GM21737 (cell line): ENCODE results near the gene TMEM187.
A peak's percentile ranks its signal among the peaks of the same experiment; 100 is the strongest.

Experiments
- ATAC-seq: cut with Tn5 transposase; IDR thresholded peaks from one replicate; pipeline ENCODE4 v1.9.1; 2021; ENCODE audit warnings: mild to moderate bottlenecking, moderate library complexity; ENCODE audit not compliant: unreplicated experiment

TMEM187 gene

GRCh38 chrX:153969904-153970356 is 2.6 kb upstream of the TMEM187 start:
- ATAC-seq, result no peak

GRCh38 chrX:153970357-153971123 is 2.0 kb upstream of the TMEM187 start:
- ATAC-seq, result peak; percentile 1

DNA sequence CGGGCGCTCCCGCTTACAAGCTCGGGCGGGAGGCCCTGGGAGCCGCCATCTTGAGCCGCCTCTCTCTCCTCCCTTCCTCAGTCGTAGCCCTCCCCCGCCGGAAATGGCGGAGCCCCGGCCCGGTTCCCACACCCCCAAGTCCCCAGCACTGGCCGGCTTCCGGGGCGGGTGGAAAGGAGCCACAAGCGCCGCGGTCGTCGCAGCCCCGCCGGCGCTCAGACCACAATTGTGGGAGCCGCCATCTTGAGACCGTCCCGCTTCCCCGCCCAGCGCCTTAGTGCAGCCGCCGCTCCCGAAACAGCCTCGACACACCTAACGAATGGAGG is 1.5 kb upstream of the TMEM187 start:
- ATAC-seq, result peak; percentile 32

DNA sequence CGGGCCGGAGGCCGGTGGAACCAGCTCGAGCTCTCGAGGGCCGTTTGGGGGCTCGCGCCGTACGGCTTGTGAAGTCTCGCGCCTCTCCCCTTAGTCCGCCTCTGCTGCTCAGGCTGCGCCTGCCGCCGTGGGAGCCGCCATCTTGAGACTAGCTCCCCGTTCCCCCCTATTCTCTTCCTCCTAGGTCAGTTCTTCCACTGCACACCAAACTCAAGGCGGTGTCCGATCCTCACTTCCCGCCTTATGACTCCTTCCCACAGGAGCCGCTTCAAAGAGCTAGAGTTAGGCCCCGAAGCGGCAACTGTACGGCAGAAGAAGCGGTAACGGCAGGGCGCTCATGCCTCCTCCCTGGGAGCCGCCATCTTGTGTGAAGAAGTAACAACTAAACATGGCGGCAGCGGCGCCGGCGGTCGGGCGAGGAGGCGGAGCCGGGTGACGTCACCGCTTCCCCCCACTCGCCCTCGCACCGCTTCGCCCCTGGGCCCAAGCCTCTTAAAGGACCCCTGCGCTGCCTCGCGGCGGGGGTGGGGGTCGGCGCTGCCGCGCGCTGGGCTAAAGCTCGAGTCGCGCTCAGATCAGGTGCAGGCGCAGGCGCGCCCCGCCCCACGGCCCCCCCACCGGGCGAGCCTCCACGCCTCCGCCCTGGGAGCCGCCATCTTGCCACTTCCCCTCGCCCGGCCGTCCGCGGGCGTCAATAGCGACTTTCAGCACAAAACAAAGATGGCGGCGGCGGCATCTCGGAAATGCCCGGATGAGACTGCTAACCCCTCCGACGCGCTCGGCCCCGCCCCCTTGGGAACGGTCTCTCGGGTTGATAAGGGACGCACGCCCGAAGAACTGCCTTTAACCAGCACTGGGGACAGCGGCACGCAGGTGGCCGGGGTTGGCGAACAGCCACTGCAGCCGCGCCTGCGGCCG is 845 bp upstream of the TMEM187 start, which contains the start of gene HCFC1:
HCFC1 (minus strand) TSS at position 369 of the 918 bp plus-strand sequence. CDS start 978 bp downstream, outside the sequence.
- peak; percentile 30 for ATAC-seq

GRCh38 chrX:153973127-153974002 is 811 bp downstream of the TMEM187 start:
- ATAC-seq, result no peak

- no peak for ATAC-seq
These were observed 1.6 kb downstream of the TMEM187 start for GRCh38 chrX:153974003-153974725.

- ATAC-seq, result no peak
These were observed 2.3 kb downstream of the TMEM187 start for GRCh38 chrX:153974726-153975286.

- ATAC-seq, result peak; percentile 46
These were observed 7.8 kb downstream of the TMEM187 start for GRCh38 chrX:153980394-153980793.

DNA sequence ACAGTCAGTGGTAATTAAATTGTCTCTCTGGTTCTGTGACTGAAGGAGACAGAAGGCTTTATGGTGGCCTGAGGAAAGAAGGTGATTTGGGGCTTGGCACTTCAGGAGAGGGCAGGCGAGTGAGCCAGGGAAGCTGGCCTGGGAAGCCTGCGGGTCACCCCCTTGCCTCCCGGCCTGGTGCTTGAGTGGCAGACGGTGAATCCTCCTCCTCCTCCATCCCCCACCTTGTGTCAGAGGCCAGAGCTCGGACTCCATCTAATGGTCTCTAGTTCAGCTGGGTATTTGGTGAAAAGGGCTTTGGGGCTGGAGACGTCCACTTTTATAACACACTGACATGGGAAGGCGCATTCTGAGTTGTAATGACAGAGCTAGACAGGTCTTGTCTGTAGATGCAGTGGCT is 8.7 kb downstream of the TMEM187 start:
- no peak for ATAC-seq

GRCh38 chrX:153981771-153982533 is 9.4 kb downstream of the TMEM187 start:
- no peak for ATAC-seq

DNA sequence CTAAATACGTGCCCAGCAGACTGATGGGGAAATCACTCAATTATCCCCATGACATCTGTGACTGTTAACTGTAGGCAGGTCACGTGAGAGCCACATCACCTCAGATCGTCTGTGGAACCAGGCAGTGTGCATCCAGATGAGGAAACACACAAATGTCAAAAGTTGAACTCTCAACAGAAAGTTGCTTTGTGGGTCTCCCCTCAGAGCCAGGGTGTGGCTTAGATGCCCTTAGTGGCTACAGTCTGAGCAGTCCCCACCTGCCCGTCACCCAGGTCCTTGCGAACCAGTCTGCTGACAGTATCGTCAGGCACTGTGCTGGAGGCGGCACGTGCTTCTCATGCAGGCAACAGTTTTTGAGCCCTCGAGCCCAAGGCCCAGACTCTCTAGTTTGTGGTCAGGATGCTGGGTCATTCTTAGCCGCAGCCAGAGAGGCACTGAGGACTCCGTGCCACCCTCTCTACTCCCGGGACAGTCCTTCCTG is 10.8 kb downstream of the TMEM187 start:
- no peak for ATAC-seq

- ATAC-seq, result no peak
These were observed 12.0 kb downstream of the TMEM187 start for GRCh38 chrX:153984351-153985178.

DNA sequence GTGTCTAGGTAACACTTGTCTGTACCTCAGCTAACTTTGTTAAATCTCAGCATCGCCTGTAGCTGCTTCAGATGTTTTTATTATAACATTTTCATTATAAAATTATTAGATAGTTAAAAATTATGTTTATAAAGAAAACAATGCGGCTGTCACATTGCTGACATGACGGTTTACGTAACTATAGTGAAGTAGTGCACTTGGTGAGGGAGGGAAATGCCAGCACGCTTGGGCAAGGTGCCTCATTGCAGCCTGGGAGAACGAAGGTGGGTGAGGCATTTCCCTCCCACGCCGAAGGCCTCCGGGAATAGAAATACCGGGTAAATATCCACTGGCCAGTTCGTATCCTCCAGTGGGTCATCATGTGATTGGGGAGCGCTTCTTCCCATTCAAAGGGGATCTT is 15.9 kb downstream of the TMEM187 start:
- no peak for ATAC-seq

DNA sequence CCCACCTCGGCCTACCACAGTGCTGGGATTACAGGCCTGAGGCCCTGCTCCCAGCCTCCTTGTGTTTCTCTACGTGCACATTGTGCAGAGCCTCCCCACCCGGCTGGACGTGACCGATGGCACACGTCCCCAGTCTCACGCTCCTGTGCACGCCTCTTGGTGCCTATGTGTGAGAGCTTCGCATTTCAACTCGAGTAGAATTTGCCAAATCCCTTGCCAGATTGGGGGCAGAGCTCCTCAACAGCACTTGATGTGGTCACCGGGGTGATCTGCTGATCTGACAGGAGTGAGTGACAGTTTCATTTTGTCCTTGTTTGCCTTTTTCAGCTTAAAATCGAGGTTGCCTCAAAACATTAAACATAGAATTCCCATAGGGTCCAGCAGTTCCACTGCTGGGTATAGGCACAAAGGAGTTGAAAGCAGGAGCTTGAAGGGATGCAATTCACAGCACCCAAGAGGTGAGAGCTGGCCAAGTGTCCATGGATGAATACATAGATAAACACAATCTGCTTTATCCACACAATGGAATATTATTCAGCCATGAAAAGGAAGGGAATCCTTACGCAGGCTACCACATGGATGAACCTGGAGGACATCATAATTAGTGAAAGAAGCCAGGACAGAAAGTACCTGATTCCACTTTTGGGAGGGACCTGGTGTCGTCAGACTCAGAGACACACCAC is 17.6 kb downstream of the TMEM187 start:
- ATAC-seq, result no peak

DNA sequence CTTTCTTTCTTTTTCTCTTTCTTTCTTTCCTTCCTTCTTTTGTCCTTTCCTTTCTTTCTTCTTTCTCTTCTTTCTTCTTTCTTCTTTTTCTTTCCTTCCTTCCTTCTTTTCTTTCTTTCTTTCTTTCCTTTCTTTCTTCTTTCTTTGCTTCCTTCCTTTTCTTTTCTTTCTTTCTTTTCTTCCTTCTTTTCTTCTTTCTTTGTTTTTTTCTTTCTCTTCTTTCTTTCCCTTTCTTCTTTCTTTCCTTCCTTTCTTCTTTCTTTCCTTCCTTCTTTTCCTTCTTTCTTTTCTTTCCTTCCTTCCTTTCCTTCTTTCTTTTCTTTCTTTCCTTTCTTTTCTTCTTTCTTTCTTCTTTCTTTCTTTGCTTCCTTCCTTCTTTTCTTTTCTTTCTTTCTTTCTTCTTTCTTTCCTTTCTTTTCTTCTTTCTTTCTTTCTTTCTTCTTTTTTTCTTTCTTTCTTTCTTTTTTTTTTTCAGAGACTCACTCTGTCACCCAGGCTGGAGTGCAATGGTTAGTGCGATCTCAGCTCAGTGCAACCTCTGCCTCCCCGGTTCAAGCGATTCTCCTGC is 18.5 kb downstream of the TMEM187 start:
- no peak for ATAC-seq

GRCh38 chrX:153992180-153992579 is 19.6 kb downstream of the TMEM187 start:
- no peak for ATAC-seq

- no peak for ATAC-seq
These were observed 20.5 kb downstream of the TMEM187 start for GRCh38 chrX:153993079-153993478.
